Measurements from ENCODE around the gene PID1. TPM values are rescaled to one million over a fixed set of nuclear protein-coding genes. Genes with fewer than 3 reads are reported as not detected.
"Not testable (repeated sequence)": the region's sequence is repeated elsewhere in the genome, so short reads cannot be mapped to it uniquely, and the experiment has no call there.

PID1 gene
- total and polyA plus RNA-seq, 5 donors from 2014 or later: 0.09 TPM; not detected in 4

DNA sequence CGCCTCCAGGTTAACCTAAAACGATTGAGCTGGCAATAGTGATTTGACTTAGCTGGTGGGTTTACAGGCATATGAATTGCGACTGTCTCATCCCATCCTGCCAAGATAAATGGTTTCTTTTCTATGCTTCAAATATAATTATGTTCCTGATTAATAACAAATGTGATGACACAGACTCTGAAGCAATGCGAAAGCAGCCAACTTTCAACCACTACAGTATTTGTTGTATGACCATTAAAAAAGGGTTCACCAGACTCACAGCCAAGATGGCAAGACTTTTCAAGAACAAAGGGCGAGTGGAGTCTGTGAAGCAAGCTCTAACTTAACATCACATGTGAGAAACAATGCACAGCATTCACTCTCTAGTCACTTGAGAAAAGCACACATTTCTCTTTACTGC is 186.6 kb downstream of the PID1 start:
- Mint-ChIP-seq H3K27ac (no peak overlapping the region), H3K9me3 (peaks cover 2 to 11% (median 6%) of the 10 kb centered on the region in 7 donors), H3K4me3 (no peak overlapping the region), H3K27me3 (no peaks in the 10 kb centered on the region), H3K4me1 (no peaks in the 10 kb centered on the region), H3K36me3 (no peaks in the 10 kb centered on the region)
- H3K4me3 ChIP-seq (ENCODE audit: low read depth, low read length): no peak overlapping the region
- no peaks in the 10 kb centered on the region for H3K27me3 ChIP-seq (ENCODE audit: control insufficient read depth, insufficient read depth, low read length)
- no peaks in the 10 kb centered on the region for H3K36me3 ChIP-seq (ENCODE audit: control insufficient read depth, insufficient read depth, low read length)
- H3K4me1 ChIP-seq (ENCODE audit: control insufficient read depth, insufficient read depth, low read length, poor library complexity, severe bottlenecking): no peaks in the 10 kb centered on the region
- DNase-seq: no peak
- ATAC-seq (ENCODE audit: low read depth in 2 of 2): no peak
- no peak overlapping the region for H3K27ac ChIP-seq (ENCODE audit: insufficient read depth, low read length, poor library complexity, severe bottlenecking)
- H3K9me3 ChIP-seq (ENCODE audit: control insufficient read depth in 2 of 2, low read length in 2 of 2): no peaks in the 10 kb centered on the region

DNA sequence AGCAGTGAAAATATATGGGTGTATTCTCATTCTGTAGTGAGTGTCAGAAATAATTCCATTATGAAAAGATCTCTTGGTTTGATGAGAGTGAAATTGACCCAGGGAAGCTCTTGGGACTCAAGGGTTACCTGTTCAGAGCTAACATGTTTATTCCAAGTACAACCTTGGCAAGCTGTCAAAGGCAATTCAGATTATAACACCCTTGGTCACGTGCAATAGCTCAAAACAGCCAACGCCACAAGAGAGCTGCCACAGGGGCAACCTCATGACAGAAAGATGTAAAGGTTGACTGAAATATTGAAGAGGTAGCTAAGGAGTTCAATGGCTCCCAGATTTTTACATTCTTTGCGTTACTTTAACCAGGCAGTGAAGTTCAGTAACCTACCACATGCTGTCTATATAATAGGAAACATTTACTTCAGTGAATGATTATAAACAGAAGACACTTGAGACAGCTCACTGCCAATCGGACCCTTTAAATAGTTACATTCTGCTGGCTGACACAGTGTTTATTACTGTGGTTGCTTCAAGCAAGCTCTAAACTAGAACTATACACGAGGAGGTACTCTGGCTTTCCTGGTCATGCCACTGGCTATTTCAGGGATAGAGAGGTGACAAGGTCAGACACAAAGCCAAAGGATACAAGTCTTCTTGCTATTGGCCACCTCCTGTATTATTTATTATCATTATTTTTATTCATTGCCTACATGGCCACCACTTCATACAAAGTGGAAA is 187.3 kb downstream of the PID1 start:
- H3K4me3 Mint-ChIP-seq: no peak overlapping the region
- H3K9me3 ChIP-seq (ENCODE audit: control insufficient read depth in 2 of 2, low read length in 2 of 2): no peaks in the 10 kb centered on the region

DNA sequence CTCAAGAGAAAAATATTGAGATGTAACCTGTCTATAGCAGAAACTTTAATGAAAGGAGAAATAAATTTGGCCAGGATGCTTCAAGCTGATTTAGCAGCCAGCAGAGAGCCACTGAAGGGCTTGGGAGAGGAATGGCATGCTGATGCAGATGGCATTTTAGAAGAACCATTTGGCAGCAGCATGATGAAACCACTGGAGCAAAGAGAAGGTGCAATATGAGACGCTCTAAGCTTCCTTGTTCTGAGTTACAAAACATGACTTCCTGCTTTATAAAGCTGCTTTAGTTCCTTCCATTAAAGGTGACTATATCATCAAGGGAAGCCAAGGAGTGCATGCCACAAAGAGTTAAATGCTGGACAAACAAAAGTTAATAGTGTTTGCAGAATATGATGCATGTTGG is 189.7 kb downstream of the PID1 start:
- Histone ChIP-seq H3K4me3 (ENCODE audit: low read depth, low read length) (no peak overlapping the region), H3K27ac (ENCODE audit: insufficient read depth, low read length, poor library complexity, severe bottlenecking) (no peak overlapping the region), H3K9me3 (ENCODE audit: control insufficient read depth in 2 of 2, low read length in 2 of 2) (no peaks in the 10 kb centered on the region), H3K36me3 (ENCODE audit: control insufficient read depth, insufficient read depth, low read length) (no peaks in the 10 kb centered on the region), H3K27me3 (ENCODE audit: control insufficient read depth, insufficient read depth, low read length) (no peaks in the 10 kb centered on the region), H3K4me1 (ENCODE audit: control insufficient read depth, insufficient read depth, low read length, poor library complexity, severe bottlenecking) (no peaks in the 10 kb centered on the region)
- Mint-ChIP-seq H3K27ac (no peak overlapping the region), H3K4me1 (no peaks in the 10 kb centered on the region), H3K4me3 (no peak overlapping the region), H3K9me3 (peaks cover 0 to 18% (median 6%) of the 10 kb centered on the region in 7 donors), H3K27me3 (no peaks in the 10 kb centered on the region), H3K36me3 (no peaks in the 10 kb centered on the region)
- no peak for DNase-seq
- ATAC-seq (ENCODE audit: low read depth in 2 of 2): no peak

More for the DNA sequence above, 187.3 kb downstream of the PID1 start:
- no peak overlapping the region for H3K27ac ChIP-seq (ENCODE audit: insufficient read depth, low read length, poor library complexity, severe bottlenecking)
- no peaks in the 10 kb centered on the region for H3K4me1 ChIP-seq (ENCODE audit: control insufficient read depth, insufficient read depth, low read length, poor library complexity, severe bottlenecking)
- H3K4me1 Mint-ChIP-seq: no peaks in the 10 kb centered on the region
- no peak overlapping the region for H3K27ac Mint-ChIP-seq
- no peaks in the 10 kb centered on the region for H3K36me3 Mint-ChIP-seq
- H3K36me3 ChIP-seq (ENCODE audit: control insufficient read depth, insufficient read depth, low read length): no peaks in the 10 kb centered on the region
- DNase-seq (no peak), ATAC-seq (ENCODE audit: low read depth in 2 of 2) (no peak)
- H3K27me3 ChIP-seq (ENCODE audit: control insufficient read depth, insufficient read depth, low read length): no peaks in the 10 kb centered on the region
- no peak overlapping the region for H3K4me3 ChIP-seq (ENCODE audit: low read depth, low read length)
- peaks cover 3 to 12% (median 4%) of the 10 kb centered on the region in 7 donors for H3K9me3 Mint-ChIP-seq
- no peaks in the 10 kb centered on the region for H3K27me3 Mint-ChIP-seq

DNA sequence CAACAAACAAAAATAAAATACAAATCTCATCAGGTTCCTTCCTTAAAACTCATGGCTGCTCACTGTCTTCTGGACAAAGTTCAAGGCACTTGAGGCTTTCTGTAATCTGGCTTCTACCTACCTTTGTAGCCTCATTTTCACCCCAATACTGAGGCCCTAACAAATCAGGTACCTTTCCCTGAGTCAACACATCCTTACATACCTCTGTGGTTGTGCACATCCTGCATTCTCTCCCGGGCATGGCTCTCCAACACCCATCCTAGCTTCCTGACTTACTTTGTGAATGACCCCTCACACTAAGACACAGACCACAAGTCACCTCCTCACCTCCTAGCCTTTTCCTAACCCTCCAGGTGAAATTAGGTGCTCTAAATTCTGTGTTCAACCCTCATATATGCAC is 190.9 kb downstream of the PID1 start:
- Mint-ChIP-seq H3K4me1 (no peaks in the 10 kb centered on the region), H3K27ac (no peak overlapping the region)
- no peak for ATAC-seq (ENCODE audit: low read depth in 2 of 2)

DNA sequence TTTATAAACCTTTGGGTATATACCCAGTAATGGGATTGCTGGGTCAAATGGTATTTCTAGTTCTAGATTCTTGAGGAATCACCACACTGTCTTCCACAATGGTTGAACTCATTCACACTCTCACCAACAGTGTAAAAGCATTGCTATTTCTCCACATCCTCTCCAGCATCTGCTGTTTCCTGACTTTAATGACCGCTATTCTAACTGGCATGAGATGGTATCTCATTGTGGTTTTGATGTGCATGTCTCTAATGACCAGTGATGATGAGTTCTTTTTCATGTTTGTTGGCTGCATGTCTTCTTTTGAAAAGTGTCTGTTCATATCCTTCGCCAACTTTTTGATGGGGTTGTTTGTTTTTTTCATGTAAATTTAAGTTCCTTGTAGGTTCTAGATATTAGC is 194.2 kb downstream of the PID1 start:
- not testable (repeated sequence) for H3K4me1 Mint-ChIP-seq; H3K27ac ChIP-seq (ENCODE audit: insufficient read depth, low read length, poor library complexity, severe bottlenecking); DNase-seq; H3K27me3 ChIP-seq (ENCODE audit: control insufficient read depth, insufficient read depth, low read length); ATAC-seq (ENCODE audit: low read depth in 2 of 2); H3K9me3 ChIP-seq (ENCODE audit: control insufficient read depth in 2 of 2, low read length in 2 of 2); H3K36me3 ChIP-seq (ENCODE audit: control insufficient read depth, insufficient read depth, low read length); H3K27me3 Mint-ChIP-seq; H3K4me3 Mint-ChIP-seq; H3K27ac Mint-ChIP-seq; H3K4me3 ChIP-seq (ENCODE audit: low read depth, low read length); H3K36me3 Mint-ChIP-seq; H3K4me1 ChIP-seq (ENCODE audit: control insufficient read depth, insufficient read depth, low read length, poor library complexity, severe bottlenecking)
- H3K9me3 Mint-ChIP-seq: peaks cover 4 to 26% (median 6%) of the 10 kb centered on the region in 7 donors

More for the DNA sequence above, 190.9 kb downstream of the PID1 start:
- Mint-ChIP-seq H3K36me3 (no peaks in the 10 kb centered on the region), H3K27me3 (no peaks in the 10 kb centered on the region), H3K4me3 (no peak overlapping the region), H3K9me3 (peaks cover 4 to 26% (median 7%) of the 10 kb centered on the region in 7 donors)
- no peaks in the 10 kb centered on the region for H3K4me1 ChIP-seq (ENCODE audit: control insufficient read depth, insufficient read depth, low read length, poor library complexity, severe bottlenecking)
- no peak for DNase-seq
- no peaks in the 10 kb centered on the region for H3K27me3 ChIP-seq (ENCODE audit: control insufficient read depth, insufficient read depth, low read length)
- no peak overlapping the region for H3K4me3 ChIP-seq (ENCODE audit: low read depth, low read length)
- H3K27ac ChIP-seq (ENCODE audit: insufficient read depth, low read length, poor library complexity, severe bottlenecking): no peak overlapping the region
- no peaks in the 10 kb centered on the region for H3K36me3 ChIP-seq (ENCODE audit: control insufficient read depth, insufficient read depth, low read length)
- H3K9me3 ChIP-seq (ENCODE audit: control insufficient read depth in 2 of 2, low read length in 2 of 2): no peaks in the 10 kb centered on the region

DNA sequence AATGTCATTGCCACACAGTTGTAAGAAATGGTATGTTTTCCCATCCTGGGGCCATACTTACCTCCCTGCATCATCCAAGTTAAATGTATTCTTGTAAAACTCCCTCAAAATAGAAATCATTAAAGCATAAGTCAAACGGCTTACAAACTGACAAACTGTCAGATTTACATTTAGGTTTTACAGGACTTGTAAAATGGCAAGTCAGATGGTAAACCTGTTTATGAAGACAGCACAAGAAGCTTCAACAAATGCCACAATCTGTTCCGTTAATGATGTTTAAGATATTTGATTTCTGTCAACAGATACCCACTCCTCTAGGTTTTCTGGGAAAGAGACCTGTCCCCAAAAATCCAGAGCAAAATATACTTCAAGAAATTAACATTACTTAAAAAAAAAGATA is 197.2 kb downstream of the PID1 start:
- Mint-ChIP-seq H3K27ac (peak overlapping the region in 1 of 3 donors; percentile 27), H3K36me3 (no peaks in the 10 kb centered on the region)

DNA sequence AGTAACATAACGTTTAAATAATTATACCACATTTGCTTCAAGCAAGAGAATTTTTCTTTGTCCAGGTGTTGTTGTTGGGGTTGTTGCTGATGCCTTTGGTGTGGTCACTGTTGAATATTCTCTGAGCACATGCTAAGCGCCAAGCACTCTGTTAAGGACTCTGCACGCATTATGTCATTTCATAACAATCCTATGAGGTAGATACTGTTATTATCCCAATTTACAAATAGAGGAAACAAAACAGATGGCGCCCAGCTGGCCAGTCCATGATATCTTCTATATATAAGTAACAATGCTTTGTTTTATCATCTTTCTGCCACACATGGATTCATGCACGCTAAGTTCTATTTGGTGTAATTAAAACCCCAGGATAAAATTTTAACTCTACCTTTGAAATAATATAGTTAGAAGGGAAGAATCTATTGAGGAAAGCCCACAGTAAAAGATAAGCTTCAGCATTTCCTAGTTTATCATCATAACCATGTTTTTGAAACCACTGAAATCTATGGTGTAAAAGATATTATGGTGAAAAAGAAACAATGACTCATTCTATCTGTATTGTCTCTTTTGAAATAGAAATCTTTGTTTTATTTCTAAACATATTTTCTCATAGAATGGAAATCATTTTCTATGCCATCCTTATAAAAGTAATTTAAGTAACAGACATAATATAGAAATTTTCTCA is 199.7 kb downstream of the PID1 start:
- Mint-ChIP-seq H3K4me3 (no peak overlapping the region), H3K27me3 (no peaks in the 10 kb centered on the region), H3K9me3 (peaks cover 3 to 20% (median 7%) of the 10 kb centered on the region in 7 donors), H3K36me3 (no peaks in the 10 kb centered on the region), H3K27ac (no peak overlapping the region), H3K4me1 (no peaks in the 10 kb centered on the region)
- no peaks in the 10 kb centered on the region for H3K36me3 ChIP-seq (ENCODE audit: control insufficient read depth, insufficient read depth, low read length)
- H3K4me1 ChIP-seq (ENCODE audit: control insufficient read depth, insufficient read depth, low read length, poor library complexity, severe bottlenecking): no peaks in the 10 kb centered on the region
- H3K27ac ChIP-seq (ENCODE audit: insufficient read depth, low read length, poor library complexity, severe bottlenecking): no peak overlapping the region
- DNase-seq (no peak), ATAC-seq (ENCODE audit: low read depth in 2 of 2) (no peak)
- H3K27me3 ChIP-seq (ENCODE audit: control insufficient read depth, insufficient read depth, low read length): no peaks in the 10 kb centered on the region
- no peak overlapping the region for H3K4me3 ChIP-seq (ENCODE audit: low read depth, low read length)
- no peaks in the 10 kb centered on the region for H3K9me3 ChIP-seq (ENCODE audit: control insufficient read depth in 2 of 2, low read length in 2 of 2)

More for the DNA sequence above, 197.2 kb downstream of the PID1 start:
- ATAC-seq (ENCODE audit: low read depth in 2 of 2): no peak
- Mint-ChIP-seq H3K4me3 (no peak overlapping the region), H3K27me3 (no peaks in the 10 kb centered on the region), H3K9me3 (peaks cover 3 to 27% (median 6%) of the 10 kb centered on the region in 7 donors), H3K4me1 (no peaks in the 10 kb centered on the region)
- no peak for DNase-seq
- Histone ChIP-seq H3K4me1 (ENCODE audit: control insufficient read depth, insufficient read depth, low read length, poor library complexity, severe bottlenecking) (no peaks in the 10 kb centered on the region), H3K9me3 (ENCODE audit: control insufficient read depth in 2 of 2, low read length in 2 of 2) (no peaks in the 10 kb centered on the region), H3K27me3 (ENCODE audit: control insufficient read depth, insufficient read depth, low read length) (no peaks in the 10 kb centered on the region), H3K4me3 (ENCODE audit: low read depth, low read length) (no peak overlapping the region), H3K27ac (ENCODE audit: insufficient read depth, low read length, poor library complexity, severe bottlenecking) (no peak overlapping the region), H3K36me3 (ENCODE audit: control insufficient read depth, insufficient read depth, low read length) (no peaks in the 10 kb centered on the region)
